IPS-15b (cell line): ENCODE data around the gene UBTF.

Experiments
- H3K27me3 ChIP-seq: one replicate; pipeline ENCODE4 v1.6.1; 2013; ENCODE audit warnings: low read length; ENCODE audit not compliant: control insufficient read depth, insufficient read depth
- H3K36me3 ChIP-seq: one replicate; pipeline ENCODE4 v1.6.1; 2013; ENCODE audit warnings: low read length; ENCODE audit not compliant: control insufficient read depth, insufficient read depth
- H3K4me1 ChIP-seq: one replicate; pipeline ENCODE4 v1.6.1; 2013; ENCODE audit warnings: mild to moderate bottlenecking, low read length; ENCODE audit not compliant: control insufficient read depth, insufficient read depth
- H3K4me3 ChIP-seq: one replicate; pipeline ENCODE4 v1.5.1; 2013; ENCODE audit warnings: low read depth, low read length
- H3K9ac ChIP-seq: one replicate; pipeline ENCODE4 v1.6.1; 2013; ENCODE audit warnings: low read depth, mild to moderate bottlenecking, low read length
- H3K9me3 ChIP-seq: one replicate; pipeline ENCODE4 v1.6.1; 2013; ENCODE audit warnings: mild to moderate bottlenecking, low read length; ENCODE audit not compliant: control insufficient read depth, insufficient read depth

UBTF gene

GRCh38 chr17:44236444-44236991 lies 17.0 kb upstream of the UBTF start:
- Histone ChIP-seq H3K9ac (no peak overlapping the region), H3K27me3 (no peaks in the 10 kb centered on the region), H3K36me3 (no peaks in the 10 kb centered on the region), H3K9me3 (no peaks in the 10 kb centered on the region), H3K4me3 (no peak overlapping the region), H3K4me1 (no peaks in the 10 kb centered on the region)

GRCh38 chr17:44235583-44235936 lies 16.1 kb upstream of the UBTF start:
- no peaks in the 10 kb centered on the region for H3K9me3 ChIP-seq
- no peaks in the 10 kb centered on the region for H3K27me3 ChIP-seq
- H3K4me1 ChIP-seq, result no peaks in the 10 kb centered on the region
- no peaks in the 10 kb centered on the region for H3K36me3 ChIP-seq
- H3K4me3 ChIP-seq, result no peak overlapping the region
- no peak overlapping the region for H3K9ac ChIP-seq

- no peaks in the 10 kb centered on the region for H3K36me3 ChIP-seq
- no peaks in the 10 kb centered on the region for H3K9me3 ChIP-seq
- no peak overlapping the region for H3K9ac ChIP-seq
- H3K4me3 ChIP-seq, result no peak overlapping the region
- H3K27me3 ChIP-seq, result no peaks in the 10 kb centered on the region
- no peaks in the 10 kb centered on the region for H3K4me1 ChIP-seq
These were observed 14.1 kb upstream of the UBTF start for GRCh38 chr17:44233582-44233981.

GRCh38 chr17:44232061-44232460 lies 12.6 kb upstream of the UBTF start:
- H3K4me1 ChIP-seq, result no peaks in the 10 kb centered on the region
- H3K9ac ChIP-seq, result no peak overlapping the region
- H3K36me3 ChIP-seq, result no peaks in the 10 kb centered on the region
- H3K9me3 ChIP-seq, result no peaks in the 10 kb centered on the region
- H3K27me3 ChIP-seq, result no peaks in the 10 kb centered on the region
- no peak overlapping the region for H3K4me3 ChIP-seq

- no peak overlapping the region for H3K4me3 ChIP-seq
- no peaks in the 10 kb centered on the region for H3K4me1 ChIP-seq
- H3K9ac ChIP-seq, result no peak overlapping the region
These were observed 10.7 kb upstream of the UBTF start for GRCh38 chr17:44230140-44230539.

GRCh38 chr17:44229090-44229489 lies 9.6 kb upstream of the UBTF start:
- H3K4me3 ChIP-seq, result no peak overlapping the region
- no peaks in the 10 kb centered on the region for H3K36me3 ChIP-seq
- no peak overlapping the region for H3K9ac ChIP-seq
- no peaks in the 10 kb centered on the region for H3K27me3 ChIP-seq
- H3K4me1 ChIP-seq, result no peaks in the 10 kb centered on the region
- no peaks in the 10 kb centered on the region for H3K9me3 ChIP-seq

More at GRCh38 chr17:44230140-44230539, 10.7 kb upstream of the UBTF start:
- Histone ChIP-seq H3K27me3 (no peaks in the 10 kb centered on the region), H3K9me3 (no peaks in the 10 kb centered on the region), H3K36me3 (no peaks in the 10 kb centered on the region)

- no peaks in the 10 kb centered on the region for H3K36me3 ChIP-seq
- no peak overlapping the region for H3K9ac ChIP-seq
- no peak overlapping the region for H3K4me3 ChIP-seq
- no peaks in the 10 kb centered on the region for H3K27me3 ChIP-seq
- H3K4me1 ChIP-seq, result no peaks in the 10 kb centered on the region
- H3K9me3 ChIP-seq, result no peaks in the 10 kb centered on the region
These were observed 4.1 kb upstream of the UBTF start for GRCh38 chr17:44223541-44224071.

GRCh38 chr17:44222112-44222869 lies 2.8 kb upstream of the UBTF start:
- no peak overlapping the region for H3K9ac ChIP-seq
- H3K36me3 ChIP-seq, result no peaks in the 10 kb centered on the region
- no peaks in the 10 kb centered on the region for H3K27me3 ChIP-seq
- peak overlapping the region; percentile 79 for H3K4me3 ChIP-seq
- no peaks in the 10 kb centered on the region for H3K9me3 ChIP-seq
- peaks cover 6% of the 10 kb centered on the region for H3K4me1 ChIP-seq

- Histone ChIP-seq H3K27me3 (no peaks in the 10 kb centered on the region), H3K9ac (no peak overlapping the region), H3K4me3 (peak overlapping the region; percentile 79), H3K36me3 (no peaks in the 10 kb centered on the region), H3K4me1 (peaks cover 6% of the 10 kb centered on the region), H3K9me3 (no peaks in the 10 kb centered on the region)
These were observed 2.3 kb upstream of the UBTF start for GRCh38 chr17:44221862-44222111.

GRCh38 chr17:44221084-44221861 lies 1.8 kb upstream of the UBTF start:
- Histone ChIP-seq H3K4me1 (peaks cover 6% of the 10 kb centered on the region), H3K4me3 (peak overlapping the region; percentile 79), H3K9ac (peak overlapping the region; percentile 54), H3K27me3 (no peaks in the 10 kb centered on the region), H3K9me3 (no peaks in the 10 kb centered on the region), H3K36me3 (peaks cover 5% of the 10 kb centered on the region)

GRCh38 chr17:44220213-44221083 lies 973 bp upstream of the UBTF start:
- peaks cover 13% of the 10 kb centered on the region for H3K36me3 ChIP-seq
- peak overlapping the region; percentile 79 for H3K4me3 ChIP-seq
- peaks cover 6% of the 10 kb centered on the region for H3K4me1 ChIP-seq
- no peaks in the 10 kb centered on the region for H3K27me3 ChIP-seq
- H3K9me3 ChIP-seq, result no peaks in the 10 kb centered on the region
- peak overlapping the region; percentile 79 for H3K9ac ChIP-seq
